GM04504 (cell line): Measurements from ENCODE around the gene DOK5.
"Not testable (repeated sequence)": the region's sequence is repeated elsewhere in the genome, so short reads cannot be mapped to it uniquely, and the experiment has no call there.

Source experiments
- DNase-seq: peaks from one replicate; pipeline ENCODE4 v3.0.0-alpha.2; 2012; ENCODE audit warnings: low read depth

The DOK5 gene

GRCh38 chr20:54472607-54473006, 2.8 kb upstream of the DOK5 start:
- no peak for DNase-seq

- no peak for DNase-seq
Observed at GRCh38 chr20:54473340-54473739, 2.1 kb upstream of the DOK5 start.

- no peak for DNase-seq
Observed at GRCh38 chr20:54474046-54474445, 1.3 kb upstream of the DOK5 start.

DNA sequence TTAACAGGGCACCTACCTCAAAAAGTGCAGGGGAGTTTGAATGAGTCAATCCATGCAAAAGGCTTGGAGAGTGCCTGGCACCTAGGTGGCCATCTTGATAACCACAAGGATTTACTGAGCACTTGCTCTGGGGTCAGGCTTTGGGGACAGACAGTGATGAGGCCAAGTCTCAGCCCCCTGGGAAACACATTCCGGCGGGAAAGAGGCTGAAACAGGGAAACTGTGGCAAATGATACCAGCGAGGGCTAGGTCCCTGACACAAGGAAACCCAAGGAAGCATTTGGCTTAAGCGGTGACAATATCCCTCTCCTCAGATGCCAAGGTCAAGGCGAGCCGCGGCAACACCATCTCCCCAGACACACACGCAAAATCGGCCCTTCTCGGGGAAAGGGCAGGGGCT, 527 bp upstream of the DOK5 start:
- no peak for DNase-seq

- DNase-seq = no peak
Observed at GRCh38 chr20:54476169-54477009, 996 bp downstream of the DOK5 start.

- DNase-seq = no peak
Observed at GRCh38 chr20:54477191-54477955, 2.0 kb downstream of the DOK5 start.

DNA sequence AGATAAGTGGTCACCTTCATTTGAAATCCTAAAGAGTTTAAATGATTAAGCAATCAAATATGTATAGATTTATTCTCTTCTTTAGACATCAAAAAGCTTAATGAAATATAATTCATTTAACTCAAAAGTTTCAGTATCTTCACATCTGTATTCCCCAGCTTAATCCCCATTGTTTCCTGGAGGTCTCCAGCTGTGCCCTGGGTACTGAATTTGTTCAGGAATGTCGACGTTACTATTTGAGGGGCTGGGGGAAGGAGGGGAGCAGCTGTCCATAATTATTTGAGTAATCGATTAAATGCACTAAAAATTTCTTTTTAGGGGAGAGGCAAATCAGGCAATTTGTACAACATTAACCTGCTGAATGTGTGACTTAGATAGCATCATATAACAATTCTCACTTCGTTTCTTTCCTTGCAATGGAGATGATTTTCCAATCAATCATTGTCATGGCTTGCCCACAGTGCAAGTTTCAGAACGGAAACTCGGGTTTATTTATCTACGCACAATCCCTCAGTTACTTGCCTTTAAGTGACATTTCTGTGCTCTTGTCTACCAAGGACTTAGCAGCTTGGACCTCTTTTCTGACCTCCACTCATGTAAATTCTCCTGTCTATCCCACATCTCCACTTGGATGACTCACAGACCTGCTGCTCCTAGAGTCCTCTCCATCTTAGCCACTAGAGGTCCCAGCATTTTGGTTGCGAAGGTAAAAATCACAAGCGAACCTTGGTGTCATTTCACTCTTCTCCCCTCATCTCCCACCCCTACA, 3.9 kb downstream of the DOK5 start:
- DNase-seq = no peak

- not testable (repeated sequence) for DNase-seq
Observed at GRCh38 chr20:54479937-54480336, 4.5 kb downstream of the DOK5 start.

- no peak for DNase-seq
Observed at GRCh38 chr20:54481442-54481841, 6.0 kb downstream of the DOK5 start.

DNA sequence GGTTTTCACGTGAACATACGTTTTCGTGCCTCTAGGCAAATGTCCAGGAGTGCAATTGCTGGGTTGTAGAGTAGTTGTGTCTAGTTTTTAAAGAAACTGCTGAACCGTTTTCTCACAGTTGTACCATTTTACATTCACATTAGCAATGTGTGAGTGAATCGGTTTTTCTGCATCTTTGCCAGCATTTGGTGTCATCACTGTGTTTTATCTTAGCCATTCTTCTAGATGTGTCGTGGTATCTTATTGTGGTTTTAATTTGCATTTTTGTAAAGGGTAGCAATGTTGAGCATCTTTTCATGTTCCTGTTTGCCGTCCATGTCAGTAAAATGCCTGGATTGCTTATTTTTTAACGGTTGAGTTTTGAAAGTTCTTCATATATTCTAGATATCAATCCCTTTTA, 10.2 kb downstream of the DOK5 start:
- no peak for DNase-seq

- DNase-seq = no peak
Observed at GRCh38 chr20:54486585-54486984, 11.2 kb downstream of the DOK5 start.

DNA sequence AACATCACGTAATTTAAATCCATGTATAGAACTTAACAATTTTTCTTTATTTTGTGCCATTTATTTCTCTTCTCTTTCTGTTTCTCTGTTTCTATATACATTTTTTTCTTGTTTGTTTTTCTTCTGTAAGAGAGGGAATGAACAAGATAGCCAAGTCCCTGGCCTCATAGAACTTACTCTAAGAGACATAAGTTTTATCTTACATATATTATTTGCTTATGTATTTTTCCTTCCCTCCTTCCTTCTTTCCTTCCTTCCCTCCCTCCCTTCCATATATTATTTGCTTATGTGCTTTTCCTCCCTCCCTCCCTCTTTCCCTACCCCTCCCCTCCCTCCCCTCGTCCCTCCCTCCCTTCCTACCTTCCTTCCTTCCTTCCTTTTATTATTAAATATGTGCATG, 13.0 kb downstream of the DOK5 start:
- no peak for DNase-seq

- no peak for DNase-seq
Observed at GRCh38 chr20:54491506-54491905, 16.1 kb downstream of the DOK5 start.

GRCh38 chr20:54494303-54495006, 19.1 kb downstream of the DOK5 start:
- DNase-seq = no peak

- no peak for DNase-seq
Observed at GRCh38 chr20:54497931-54498718, 22.7 kb downstream of the DOK5 start.

DNA sequence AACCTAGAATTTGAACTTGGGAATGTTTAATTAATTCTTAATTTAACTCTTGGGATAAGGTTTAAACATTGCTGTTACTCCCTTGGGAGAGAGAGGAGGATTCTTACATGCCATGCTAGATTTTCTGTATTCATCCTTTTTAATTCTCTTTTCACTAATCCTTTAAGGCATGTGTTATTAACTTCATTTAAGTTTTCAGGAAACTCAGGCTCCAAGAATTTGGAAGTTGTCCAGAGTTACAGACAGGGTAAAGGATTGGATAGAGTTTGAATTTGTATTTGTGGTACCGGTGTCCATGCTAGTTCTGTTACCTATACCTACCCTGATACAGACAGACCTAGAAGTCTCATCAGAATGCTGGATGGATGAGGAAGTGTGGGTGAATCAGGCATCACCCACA, 23.7 kb downstream of the DOK5 start:
- no peak for DNase-seq

- no peak for DNase-seq
Observed at GRCh38 chr20:54502179-54502578, 26.8 kb downstream of the DOK5 start.

GRCh38 chr20:54506643-54507042, 31.2 kb downstream of the DOK5 start:
- DNase-seq = no peak

DNA sequence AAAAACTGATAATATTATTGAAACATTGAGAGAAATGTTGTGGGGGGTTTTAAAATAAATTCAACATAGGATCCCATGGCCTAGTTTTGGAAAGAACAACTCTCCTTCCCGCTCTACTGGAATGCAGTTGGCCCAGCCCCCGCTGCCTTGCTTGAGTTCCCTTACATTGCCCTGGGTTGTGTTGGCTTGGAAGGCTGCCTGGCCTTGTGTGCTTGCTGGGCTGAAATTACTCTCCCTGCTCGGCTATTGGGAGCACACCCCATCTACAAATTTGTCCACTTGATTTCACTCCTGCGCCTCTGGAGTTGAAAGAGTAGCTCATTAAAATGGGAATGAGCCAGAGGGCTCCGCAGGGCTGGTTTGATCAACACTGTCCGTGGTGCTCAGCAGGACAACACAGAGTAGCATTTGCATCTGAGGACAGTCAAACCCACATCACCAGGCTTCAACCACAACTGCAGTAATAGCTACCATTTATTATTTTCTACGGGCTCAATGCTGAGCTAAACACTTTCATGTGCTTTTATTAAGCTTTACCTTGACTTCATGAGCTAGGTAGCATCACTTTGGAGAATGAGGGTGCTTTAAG, 35.2 kb downstream of the DOK5 start:
- no peak for DNase-seq

DNA sequence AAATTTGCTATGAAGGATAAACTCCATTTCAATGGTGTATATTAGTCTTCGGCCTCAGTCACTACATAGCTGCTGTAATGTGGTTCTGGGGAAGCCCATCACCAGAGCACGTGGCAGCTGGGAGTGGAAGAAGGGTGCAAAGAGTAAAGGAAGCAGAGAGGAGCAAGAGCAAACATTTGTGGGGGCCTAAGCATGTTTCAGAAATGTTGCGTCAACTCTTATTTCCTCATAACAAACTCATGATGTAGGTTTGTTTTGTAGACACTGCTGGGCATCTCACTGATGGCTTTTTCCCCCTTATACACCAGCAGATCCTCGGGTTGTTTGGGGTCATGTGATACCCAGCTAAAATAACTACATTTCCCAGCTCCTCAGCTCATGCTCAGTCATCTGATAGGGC, 37.3 kb downstream of the DOK5 start:
- DNase-seq = no peak
